Left forelimb (tissue), 1 donor: ENCODE results near the gene LRRC8A.
"Not testable (repeated sequence)": the region's sequence is repeated elsewhere in the genome, so short reads cannot be mapped to it uniquely, and the experiment has no call there.

Experiments
- DNase-seq: peaks from one replicate; pipeline ENCODE4 v3.0.0-alpha.2; 2018; ENCODE audit warnings: low spot score

LRRC8A gene

DNA sequence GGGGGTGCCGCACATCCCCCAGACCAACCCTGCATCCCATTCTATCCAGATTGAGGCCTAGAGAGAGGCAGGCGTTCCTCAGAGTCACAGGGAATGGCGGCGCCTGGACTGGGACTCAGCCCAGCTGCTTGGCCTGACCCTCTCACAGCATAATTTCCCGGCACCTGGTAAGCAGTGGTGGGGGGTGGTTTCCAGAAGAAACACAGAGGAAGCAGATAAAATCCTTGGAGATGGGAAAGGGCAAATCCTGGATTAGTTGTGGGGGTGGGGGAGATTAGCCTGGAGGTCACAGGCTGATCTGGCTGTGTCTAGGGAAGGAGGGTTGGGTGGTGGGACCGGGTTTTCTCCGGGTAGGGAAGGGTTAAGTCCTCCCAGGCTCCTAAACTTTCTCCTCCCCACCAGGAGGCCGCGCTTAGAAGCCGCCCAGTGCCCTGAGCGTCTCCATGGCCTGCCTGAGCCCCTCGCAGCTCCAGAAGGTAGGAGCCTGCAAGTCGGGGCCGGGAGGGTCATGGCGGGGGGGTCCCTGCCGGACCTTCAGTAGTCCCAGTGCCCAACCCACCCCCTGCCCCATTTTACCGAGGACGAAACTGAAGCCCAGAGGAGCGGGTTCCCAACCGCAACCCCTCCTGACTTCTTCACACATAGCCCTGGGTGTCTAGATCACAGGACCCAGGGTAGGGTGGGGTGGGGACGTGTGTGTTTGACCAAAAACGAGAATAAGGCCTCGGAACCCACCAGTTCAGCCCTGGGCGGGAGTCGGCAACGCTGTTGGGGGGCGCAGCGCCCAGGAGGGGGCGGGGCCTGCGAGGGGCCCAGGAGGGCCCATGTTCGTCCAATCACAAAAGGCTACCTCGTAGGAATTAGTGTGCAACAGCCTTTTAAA, 40.2 kb downstream of the LRRC8A start:
- peak; percentile 84 for DNase-seq

GRCh38 chr9:128923493-128923883, 41.6 kb downstream of the LRRC8A start:
- no peak for DNase-seq

DNA sequence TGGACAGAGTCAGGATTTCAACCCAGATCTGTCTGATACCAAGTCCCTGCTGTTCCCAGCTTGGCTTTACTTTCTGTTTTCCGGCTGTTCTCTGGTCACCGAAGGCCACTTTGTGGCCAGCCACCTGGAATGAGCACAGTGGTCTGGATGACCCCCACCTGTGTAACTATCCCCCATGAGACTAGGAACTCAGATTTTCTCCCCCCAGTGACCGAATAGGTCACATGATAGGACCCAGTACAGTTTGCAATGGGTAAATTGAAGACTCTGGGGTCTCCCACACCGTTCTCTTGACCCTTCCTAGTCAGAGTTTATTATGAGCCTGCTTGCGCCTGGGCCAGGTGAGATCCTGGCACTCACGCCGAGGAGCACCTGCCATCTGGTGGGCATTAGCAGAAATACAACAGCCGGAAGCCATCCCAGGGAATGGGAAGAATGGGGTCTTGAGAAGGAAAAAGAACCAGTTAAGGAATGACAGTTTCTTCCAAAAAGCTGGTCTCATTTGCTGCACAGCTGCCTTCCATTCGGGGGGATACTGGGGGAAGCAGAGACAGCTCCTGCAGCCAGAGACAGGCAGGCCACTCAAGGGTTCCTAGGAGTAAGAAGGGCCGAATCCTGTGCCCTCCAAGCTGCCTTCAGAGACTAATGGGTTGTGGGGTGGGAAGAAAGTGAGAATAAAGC, 45.9 kb downstream of the LRRC8A start:
- DNase-seq: peak; percentile 72

DNA sequence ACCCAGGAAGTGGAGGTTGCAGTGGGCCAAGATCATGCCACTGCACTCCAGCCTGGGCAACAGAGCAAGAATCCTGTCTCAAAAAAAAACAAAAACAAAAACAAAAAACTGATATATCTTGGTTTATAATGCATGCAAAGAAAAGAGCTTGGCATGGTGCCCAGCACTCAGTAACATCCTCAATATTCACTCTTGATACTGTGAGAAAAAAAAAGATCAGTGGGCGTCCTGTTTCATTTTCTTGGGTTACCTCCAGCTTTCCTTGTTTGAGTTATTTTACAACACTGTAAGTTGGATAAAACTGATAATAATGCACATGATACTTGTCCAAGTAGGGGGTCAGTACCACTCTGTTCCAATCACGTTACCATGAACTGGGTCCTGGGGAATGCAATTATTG, 46.7 kb downstream of the LRRC8A start:
- DNase-seq: no peak

DNA sequence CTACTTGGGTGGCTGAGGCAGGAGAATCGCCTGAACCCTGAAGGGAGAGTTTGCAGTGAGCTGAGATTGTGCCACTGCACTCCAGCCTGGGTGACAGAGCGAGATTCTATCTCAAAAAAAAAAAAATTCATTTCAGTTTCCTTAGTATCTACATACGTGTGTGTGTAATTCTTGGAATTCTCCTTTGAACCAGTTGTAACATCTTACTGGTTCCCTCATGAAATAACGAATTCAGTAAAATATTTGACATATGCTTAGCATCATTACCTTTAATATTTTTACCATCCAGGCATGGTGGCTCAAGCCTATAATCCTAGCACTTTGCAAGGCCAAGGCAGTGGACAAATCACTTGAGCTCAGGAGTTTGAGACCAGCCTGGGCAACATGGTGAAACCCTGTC, 47.6 kb downstream of the LRRC8A start:
- DNase-seq: no peak

DNA sequence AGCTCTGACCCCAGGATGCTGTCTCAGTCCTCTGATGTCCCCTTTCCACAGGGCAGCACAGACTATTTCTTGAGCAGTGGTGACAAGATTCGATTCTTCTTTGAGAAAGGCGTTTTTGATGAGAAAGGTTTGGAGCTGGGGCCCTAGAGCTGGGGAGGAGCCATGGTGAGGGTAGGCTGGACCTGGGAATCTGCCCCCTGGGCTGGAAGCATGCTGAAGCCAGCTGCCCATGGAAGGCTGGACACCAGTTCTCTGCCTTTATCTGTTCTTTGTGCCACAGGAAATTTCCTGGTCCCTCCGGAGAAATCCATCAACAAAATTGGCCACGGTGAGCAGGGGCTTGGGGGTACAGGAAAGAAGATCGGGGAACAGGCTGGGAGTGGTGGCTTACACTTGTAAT, 51.8 kb downstream of the LRRC8A start:
- DNase-seq: no peak

DNA sequence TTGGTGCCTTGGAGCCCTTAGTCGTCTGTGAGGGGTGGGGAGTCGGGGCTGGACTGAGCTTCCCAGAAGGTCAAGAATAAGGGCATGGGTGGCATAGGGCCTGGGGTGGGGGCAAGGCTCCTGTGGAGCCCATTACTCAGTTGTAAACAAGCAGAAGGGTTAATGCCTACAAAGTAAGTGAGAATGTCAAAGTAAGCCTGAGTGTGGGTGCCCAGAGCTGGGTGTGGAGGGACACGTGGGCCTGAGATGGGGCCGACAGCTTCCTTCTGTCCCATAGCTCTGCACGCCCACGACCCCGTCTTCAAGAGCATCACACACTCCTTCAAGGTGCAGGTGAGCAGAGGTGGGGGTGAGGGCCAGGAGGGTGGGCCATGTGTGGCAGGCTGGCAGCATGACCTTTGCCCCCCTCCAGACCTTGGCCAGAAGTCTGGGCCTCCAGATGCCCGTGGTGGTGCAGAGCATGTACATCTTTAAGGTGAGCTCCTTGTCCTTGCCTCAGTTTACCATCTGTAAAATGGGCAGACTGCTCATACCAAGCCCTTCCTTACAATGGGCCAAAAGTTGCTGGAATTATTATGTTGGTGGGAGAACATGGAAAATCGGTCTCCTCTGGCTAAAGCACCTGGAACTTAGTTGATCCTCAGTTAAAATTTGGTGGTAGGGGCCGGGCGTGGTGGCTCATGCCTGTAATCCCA, 54.4 kb downstream of the LRRC8A start:
- no peak for DNase-seq

GRCh38 chr9:128937310-128938165, 55.6 kb downstream of the LRRC8A start:
- DNase-seq: no peak

DNA sequence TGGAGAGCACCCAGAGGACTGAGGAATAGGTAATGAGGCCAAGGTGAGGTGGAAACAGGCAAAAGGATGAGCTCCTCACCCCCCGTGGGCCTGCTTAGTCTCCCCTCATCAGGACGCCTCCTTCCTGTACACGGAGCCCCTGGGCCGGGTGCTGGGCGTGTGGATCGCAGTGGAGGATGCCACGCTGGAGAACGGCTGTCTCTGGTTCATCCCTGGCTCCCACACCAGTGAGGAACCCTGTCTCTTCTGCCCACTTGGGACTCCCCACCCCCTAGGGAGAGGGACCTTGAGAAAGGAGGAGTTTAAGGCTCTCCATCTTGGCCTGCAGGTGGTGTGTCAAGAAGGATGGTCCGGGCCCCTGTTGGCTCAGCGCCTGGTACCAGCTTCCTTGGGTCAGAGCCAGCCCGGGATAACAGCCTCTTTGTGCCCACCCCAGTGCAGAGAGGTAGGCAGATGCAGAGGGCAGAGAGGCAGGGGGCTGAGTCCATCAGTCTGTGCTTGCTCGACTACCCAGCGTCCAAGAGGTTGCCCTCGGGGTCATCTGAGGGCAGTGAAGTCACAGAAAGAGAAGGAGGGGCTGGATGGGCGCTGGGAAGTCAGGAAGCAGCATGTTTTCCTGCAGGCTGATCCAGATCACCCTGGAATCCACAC, 58.5 kb downstream of the LRRC8A start:
- no peak for DNase-seq

- no peak for DNase-seq
Measured at GRCh38 chr9:128940946-128941755, 59.2 kb downstream of the LRRC8A start.

DNA sequence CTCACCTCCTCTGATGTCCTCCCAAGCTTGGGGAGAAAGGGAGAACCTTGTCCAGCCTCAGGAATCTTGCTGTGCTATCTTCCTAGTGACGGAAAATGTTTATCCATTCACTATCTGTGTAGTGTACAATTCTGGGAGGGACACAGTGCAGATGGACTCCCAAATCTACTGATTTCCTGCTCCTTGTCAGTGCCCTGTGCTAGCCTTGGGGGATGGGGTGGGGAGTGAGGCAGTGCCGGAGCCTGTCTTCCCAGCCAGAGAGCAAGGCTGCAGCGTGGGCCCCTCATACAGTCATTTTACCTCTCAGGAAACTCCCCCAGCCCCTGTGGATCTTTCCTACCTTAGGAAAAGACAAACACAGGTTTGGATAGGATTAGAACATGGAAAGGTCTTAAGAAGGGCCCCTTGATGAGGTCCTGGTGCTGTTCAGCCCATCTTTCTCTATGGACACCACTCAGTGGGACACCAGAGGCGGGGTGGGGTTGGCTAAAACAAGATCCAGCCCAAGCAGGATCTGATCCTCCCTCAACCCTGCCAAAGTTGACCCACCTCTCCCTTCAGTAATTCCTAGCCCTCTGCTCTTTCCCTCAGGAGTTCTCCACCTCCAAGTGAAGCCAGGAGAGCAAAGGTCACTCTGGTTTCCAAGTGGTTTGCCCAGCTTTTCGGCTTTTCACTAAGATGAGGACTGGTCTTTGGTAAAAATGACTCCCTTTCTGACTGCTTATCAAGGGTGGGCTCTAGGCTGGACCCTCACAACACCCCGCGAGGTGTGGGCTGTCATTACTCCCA, 62.1 kb downstream of the LRRC8A start:
- no peak for DNase-seq

GRCh38 chr9:128944966-128945365, 63.0 kb downstream of the LRRC8A start:
- not testable (repeated sequence) for DNase-seq

GRCh38 chr9:128945798-128946501, 64.0 kb downstream of the LRRC8A start:
- DNase-seq: no peak

GRCh38 chr9:128946571-128947276, 64.8 kb downstream of the LRRC8A start:
- no peak for DNase-seq

- peak; percentile 71 for DNase-seq
Measured at GRCh38 chr9:128947277-128947526, 65.3 kb downstream of the LRRC8A start.

- DNase-seq: peak; percentile 99
Measured at GRCh38 chr9:128947527-128948301, 65.8 kb downstream of the LRRC8A start, which contains the start of the genes DOLK and NUP188. TSS of gene DOLK (minus strand) at chr9:128947603. CDS start at chr9:128947303, 300 bp downstream. TSS of gene NUP188 (plus strand) at chr9:128947699. CDS start at chr9:128947720, 21 bp downstream.

- DNase-seq: not testable (repeated sequence)
Measured at GRCh38 chr9:128961403-128961802, 79.5 kb downstream of the LRRC8A start.
